GM21526 (cell line): Measurements from ENCODE around the gene LSR.

Experiments
- ATAC-seq: cut with Tn5 transposase; IDR thresholded peaks from one replicate; pipeline ENCODE4 v1.9.1; 2021; ENCODE audit warnings: moderate library complexity; ENCODE audit not compliant: unreplicated experiment, low FRiP score

Gene LSR

GRCh38 chr19:35315883-35316282 is 67.1 kb downstream of the LSR start:
- ATAC-seq = no peak

- ATAC-seq = no peak
Measured at GRCh38 chr19:35316560-35316959, 67.8 kb downstream of the LSR start.
